GM19395 (cell line): ENCODE data around the gene SMC4.
A peak's percentile ranks its signal among the peaks of the same experiment; 100 is the strongest.

Source experiments
- ATAC-seq: cut with Tn5 transposase; IDR thresholded peaks from one replicate; pipeline ENCODE4 v1.9.1; 2021; ENCODE audit warnings: mild to moderate bottlenecking, moderate library complexity; ENCODE audit not compliant: unreplicated experiment

SMC4 gene

GRCh38 chr3:160393346-160394008 lies 6.0 kb upstream of the SMC4 start:
- no peak for ATAC-seq

GRCh38 chr3:160394009-160394392 lies 5.4 kb upstream of the SMC4 start:
- no peak for ATAC-seq

GRCh38 chr3:160395297-160395696 lies 4.2 kb upstream of the SMC4 start:
- ATAC-seq: no peak

- peak; percentile 20 for ATAC-seq
These were observed 678 bp upstream of the SMC4 start for GRCh38 chr3:160398820-160399124.

- peak; percentile 13 for ATAC-seq
These were observed 716 bp downstream of the SMC4 start for GRCh38 chr3:160400030-160400701.

GRCh38 chr3:160400702-160401150 lies 1.3 kb downstream of the SMC4 start:
- ATAC-seq: peak; percentile 3

GRCh38 chr3:160401291-160402095 lies 2.0 kb downstream of the SMC4 start:
- no peak for ATAC-seq

- ATAC-seq: no peak
These were observed 3.0 kb downstream of the SMC4 start for GRCh38 chr3:160402221-160403027.

GRCh38 chr3:160403028-160403545 lies 3.6 kb downstream of the SMC4 start:
- ATAC-seq: no peak

- ATAC-seq: no peak
These were observed 4.5 kb downstream of the SMC4 start for GRCh38 chr3:160403796-160404470.

GRCh38 chr3:160409812-160410610 lies 10.6 kb downstream of the SMC4 start:
- ATAC-seq: no peak

GRCh38 chr3:160412477-160412876 lies 13.0 kb downstream of the SMC4 start:
- no peak for ATAC-seq

GRCh38 chr3:160413613-160414248 lies 14.3 kb downstream of the SMC4 start:
- ATAC-seq: peak; percentile 82

- no peak for ATAC-seq
These were observed 17.9 kb downstream of the SMC4 start for GRCh38 chr3:160417311-160417710.

GRCh38 chr3:160427832-160428424 lies 28.5 kb downstream of the SMC4 start:
- no peak for ATAC-seq

GRCh38 chr3:160434071-160434470 lies 34.6 kb downstream of the SMC4 start:
- no peak for ATAC-seq

GRCh38 chr3:160435095-160435494 lies 35.6 kb downstream of the SMC4 start:
- ATAC-seq: no peak

GRCh38 chr3:160435747-160436146 lies 36.3 kb downstream of the SMC4 start:
- no peak for ATAC-seq

GRCh38 chr3:160437083-160437455 lies 37.6 kb downstream of the SMC4 start:
- ATAC-seq: no peak
